ENCODE measurements around the gene TRIL. TPM values are rescaled to one million over a fixed set of nuclear protein-coding genes. Genes with fewer than 3 reads are reported as not detected.

Gene TRIL
- total RNA-seq, 1 experiment from 2014 or later, result 0.45 TPM

DNA sequence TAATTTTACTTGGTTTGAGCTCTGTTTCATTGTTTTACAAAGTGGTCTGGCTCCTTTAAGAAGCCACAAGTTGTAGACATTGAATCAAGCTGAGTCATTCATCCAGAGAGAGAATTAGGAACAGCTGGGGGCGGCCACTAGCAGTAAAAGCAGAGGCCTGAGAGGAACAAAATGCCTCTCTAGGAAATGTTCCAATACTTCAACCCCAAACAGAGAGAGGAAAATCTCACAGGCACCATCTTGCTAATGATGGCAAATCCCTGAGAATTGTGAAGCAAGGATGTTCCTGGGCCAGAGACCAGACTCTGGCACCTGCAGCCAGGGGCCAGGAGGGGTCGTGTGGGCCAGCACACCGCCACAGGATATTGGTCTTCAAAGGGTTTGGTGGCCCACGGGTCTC is 26.5 kb upstream of the TRIL start:
- TF ChIP-seq, protein P1, sequence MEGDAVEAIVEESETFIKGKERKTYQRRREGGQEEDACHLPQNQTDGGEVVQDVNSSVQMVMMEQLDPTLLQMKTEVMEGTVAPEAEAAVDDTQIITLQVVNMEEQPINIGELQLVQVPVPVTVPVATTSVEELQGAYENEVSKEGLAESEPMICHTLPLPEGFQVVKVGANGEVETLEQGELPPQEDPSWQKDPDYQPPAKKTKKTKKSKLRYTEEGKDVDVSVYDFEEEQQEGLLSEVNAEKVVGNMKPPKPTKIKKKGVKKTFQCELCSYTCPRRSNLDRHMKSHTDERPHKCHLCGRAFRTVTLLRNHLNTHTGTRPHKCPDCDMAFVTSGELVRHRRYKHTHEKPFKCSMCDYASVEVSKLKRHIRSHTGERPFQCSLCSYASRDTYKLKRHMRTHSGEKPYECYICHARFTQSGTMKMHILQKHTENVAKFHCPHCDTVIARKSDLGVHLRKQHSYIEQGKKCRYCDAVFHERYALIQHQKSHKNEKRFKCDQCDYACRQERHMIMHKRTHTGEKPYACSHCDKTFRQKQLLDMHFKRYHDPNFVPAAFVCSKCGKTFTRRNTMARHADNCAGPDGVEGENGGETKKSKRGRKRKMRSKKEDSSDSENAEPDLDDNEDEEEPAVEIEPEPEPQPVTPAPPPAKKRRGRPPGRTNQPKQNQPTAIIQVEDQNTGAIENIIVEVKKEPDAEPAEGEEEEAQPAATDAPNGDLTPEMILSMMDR (IDR thresholded peaks at IDR 0.05; ENCODE audit: insufficient read depth in 1 of 2, low read depth in 1 of 2, low read length in 1 of 2, severe bottlenecking in 1 of 2, unreplicated experiment in 1 of 2), result no peak
- no TSS peak for BruUV-seq (replicated peaks)
- H3K9me3 Mint-ChIP-seq (ENCODE audit: unreplicated experiment), result no peaks in the 10 kb centered on the region
- no peak overlapping the region for H3K27ac Mint-ChIP-seq (ENCODE audit: unreplicated experiment)
- no peaks in the 10 kb centered on the region for H3K9me3 ChIP-seq
- peaks cover 20% of the 10 kb centered on the region for H3K4me1 Mint-ChIP-seq (ENCODE audit: low read depth, unreplicated experiment)
- intact Hi-C loops (cut with micrococcal nuclease; ENCODE audit: unreplicated experiment), result no loop called here
- no peak for DNase-seq
- ChIA-PET CTCF (no interaction called here), POLR2A (no interaction called here)
- no peak overlapping the region for H3K4me3 Mint-ChIP-seq (ENCODE audit: unreplicated experiment)
- H3K27me3 Mint-ChIP-seq (ENCODE audit: insufficient read depth, unreplicated experiment), result no peaks in the 10 kb centered on the region
- H3K4me1 ChIP-seq, result peaks cover 11% of the 10 kb centered on the region
- no peaks in the 10 kb centered on the region for H3K36me3 ChIP-seq (ENCODE audit: control insufficient read depth, insufficient read depth, low read length)
- no peaks in the 10 kb centered on the region for H3K27me3 ChIP-seq (replicated peaks; ENCODE audit: control insufficient read depth, insufficient read depth, low read length)
- no peak overlapping the region for H3K4me3 ChIP-seq (ENCODE audit: low read depth, low read length)
- no peaks in the 10 kb centered on the region for H3K36me3 Mint-ChIP-seq (ENCODE audit: insufficient read depth, unreplicated experiment)

DNA sequence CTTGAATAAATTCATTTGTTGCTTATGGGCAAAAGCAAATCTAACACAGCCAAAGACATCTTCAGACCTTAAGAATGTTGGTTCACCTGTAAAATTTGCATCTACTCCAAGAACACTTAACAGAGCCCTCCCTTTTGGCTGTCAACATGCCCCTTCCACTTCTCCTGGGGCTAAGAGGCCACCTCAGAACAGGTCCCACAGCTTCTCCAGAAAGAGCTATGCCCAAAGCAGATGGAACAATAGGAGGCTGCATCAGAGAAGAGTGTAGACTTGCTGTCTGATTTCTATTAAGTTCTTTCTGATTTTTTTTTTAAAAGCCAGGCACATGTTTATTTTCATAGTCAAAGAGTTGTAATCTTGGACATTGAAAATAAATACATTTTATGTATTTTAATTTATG is 26.1 kb upstream of the TRIL start:
- CTCF ChIA-PET, result no interaction called here
- Mint-ChIP-seq H3K27ac (ENCODE audit: unreplicated experiment) (no peak overlapping the region), H3K4me1 (ENCODE audit: low read depth, unreplicated experiment) (peaks cover 20% of the 10 kb centered on the region), H3K4me3 (ENCODE audit: unreplicated experiment) (no peak overlapping the region), H3K27me3 (ENCODE audit: insufficient read depth, unreplicated experiment) (no peaks in the 10 kb centered on the region), H3K36me3 (ENCODE audit: insufficient read depth, unreplicated experiment) (no peaks in the 10 kb centered on the region), H3K9me3 (ENCODE audit: unreplicated experiment) (no peaks in the 10 kb centered on the region)
- Histone ChIP-seq H3K36me3 (ENCODE audit: control insufficient read depth, insufficient read depth, low read length) (no peaks in the 10 kb centered on the region), H3K27me3 (replicated peaks; ENCODE audit: control insufficient read depth, insufficient read depth, low read length) (no peaks in the 10 kb centered on the region), H3K4me1 (peaks cover 11% of the 10 kb centered on the region), H3K4me3 (ENCODE audit: low read depth, low read length) (no peak overlapping the region), H3K9me3 (no peaks in the 10 kb centered on the region)
- no peak for DNase-seq
- no TSS peak for BruUV-seq (replicated peaks)
- intact Hi-C loops (cut with micrococcal nuclease; ENCODE audit: unreplicated experiment), result no loop called here
- POLR2A ChIA-PET, result no interaction called here
- TF ChIP-seq, protein P1 (IDR thresholded peaks at IDR 0.05; ENCODE audit: insufficient read depth in 1 of 2, low read depth in 1 of 2, low read length in 1 of 2, severe bottlenecking in 1 of 2, unreplicated experiment in 1 of 2), result no peak

DNA sequence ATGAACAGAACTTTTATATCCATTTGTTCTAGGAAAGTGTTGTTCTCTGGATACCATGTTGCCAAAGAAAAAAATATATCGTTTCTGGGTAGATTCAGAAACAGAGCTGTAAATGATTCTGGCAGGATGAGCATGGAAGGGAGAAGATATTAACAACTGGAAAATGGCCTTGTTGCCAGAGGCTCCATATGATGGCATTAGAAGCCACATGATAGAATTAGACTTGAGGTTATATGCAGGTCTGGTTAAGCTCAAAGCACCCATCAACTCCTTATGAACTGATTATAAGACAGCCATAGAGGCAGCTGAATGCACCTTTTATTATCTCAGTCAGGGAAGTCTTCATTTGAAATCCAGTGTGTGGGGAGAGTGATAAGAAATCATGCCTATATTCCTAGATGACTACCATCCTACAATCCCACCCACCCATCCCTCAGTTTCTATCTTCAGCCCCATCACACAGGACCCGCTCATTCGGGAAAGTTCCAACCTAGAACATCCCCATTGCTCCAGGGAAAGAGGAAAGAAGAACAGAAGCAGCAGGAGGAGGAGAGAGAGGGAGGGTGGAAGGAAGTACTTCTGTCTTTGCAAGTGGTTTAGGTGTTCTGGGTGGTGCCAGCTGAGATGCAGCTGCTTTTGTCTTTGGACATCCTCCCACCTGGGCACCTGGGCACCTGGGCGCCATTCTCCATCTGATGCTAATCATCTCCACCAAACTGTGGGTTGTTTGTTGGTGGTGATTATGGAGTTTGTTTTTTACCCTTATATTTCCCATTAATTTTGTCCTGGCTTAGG is 25.5 kb upstream of the TRIL start:
- Mint-ChIP-seq H3K9me3 (ENCODE audit: unreplicated experiment) (no peaks in the 10 kb centered on the region), H3K27ac (ENCODE audit: unreplicated experiment) (no peak overlapping the region), H3K36me3 (ENCODE audit: insufficient read depth, unreplicated experiment) (no peaks in the 10 kb centered on the region), H3K4me1 (ENCODE audit: low read depth, unreplicated experiment) (peaks cover 20% of the 10 kb centered on the region), H3K4me3 (ENCODE audit: unreplicated experiment) (no peak overlapping the region), H3K27me3 (ENCODE audit: insufficient read depth, unreplicated experiment) (no peaks in the 10 kb centered on the region)
- BruUV-seq (replicated peaks), result no TSS peak
- intact Hi-C loops (cut with micrococcal nuclease; ENCODE audit: unreplicated experiment), result no loop called here
- no peaks in the 10 kb centered on the region for H3K9me3 ChIP-seq
- H3K4me1 ChIP-seq, result peaks cover 11% of the 10 kb centered on the region
- ChIA-PET CTCF (no interaction called here), POLR2A (no interaction called here)
- no peak for DNase-seq
- no peak overlapping the region for H3K4me3 ChIP-seq (ENCODE audit: low read depth, low read length)
- TF ChIP-seq, protein P1 (IDR thresholded peaks at IDR 0.05; ENCODE audit: insufficient read depth in 1 of 2, low read depth in 1 of 2, low read length in 1 of 2, severe bottlenecking in 1 of 2, unreplicated experiment in 1 of 2), result no peak
- H3K36me3 ChIP-seq (ENCODE audit: control insufficient read depth, insufficient read depth, low read length), result no peaks in the 10 kb centered on the region
- H3K27me3 ChIP-seq (replicated peaks; ENCODE audit: control insufficient read depth, insufficient read depth, low read length), result no peaks in the 10 kb centered on the region
